GM12878 (cell line): ENCODE measurements around the gene BMAL1. TPM values are rescaled to one million over a fixed set of nuclear protein-coding genes. Genes with fewer than 3 reads are reported as not detected.

Source experiments
- ATAC-seq: fragments of 200-7000 bp; cut with Tn5 transposase; 3 replicates; pipeline ENCODE4 v1.9.1; 2020; ENCODE audit warnings: mild to moderate bottlenecking, moderate library complexity
- BruUV-seq: library from RNA; stranded (reverse); fragments of 400-500 nt; replicated peaks from 2 replicates; lab custom pipeline; 2021; lab: Mats Ljungman, UMichigan
- CTCF ChIA-PET: fragments of 300-600 bp; sonication (Branson Sonifier 250); formaldehyde crosslinking; extraction: SDS; loops from one replicate; lab custom pipeline; 2021; ENCODE audit warnings: inconsistent platforms; lab: Yijun Ruan, JAX
- POLR2A ChIA-PET: fragments of 350-600 bp; formaldehyde crosslinking; extraction: SDS; loops from one replicate; lab custom pipeline; 2021; ENCODE audit warnings: inconsistent platforms; lab: Charles Lee
- RAD21 ChIA-PET: fragments of 300-600 bp; sonication (Branson Sonifier 250); formaldehyde crosslinking; loops from one replicate; lab custom pipeline; 2023; ENCODE audit warnings: antibody characterized with exemption; ENCODE audit not compliant: unreplicated experiment; lab: Charles Lee
- SMC1A ChIA-PET: fragments of 300-600 bp; sonication (Branson Sonifier 250); formaldehyde crosslinking; loops from one replicate; lab custom pipeline; 2023; ENCODE audit not compliant: unreplicated experiment, uncharacterized antibody; lab: Charles Lee
- DNase-seq: peaks from one replicate; pipeline ENCODE4 v3.0.0-alpha.2; 2011; ENCODE audit warnings: low read depth, low spot score
- FAIRE-seq: peaks from 3 replicates; lab custom pipeline; 2011; peaks lifted over from hg19 to GRCh38; lab: Jason Lieb, UNC
- H2AFZ ChIP-seq: 2 replicates; pipeline ENCODE4 v1.6.0; 2011; ENCODE audit warnings: low read depth, low read length, control low read depth; ENCODE audit not compliant: control insufficient read depth
- H3K27ac ChIP-seq: 2 replicates; pipeline ENCODE4 v1.5.1; 2011; ENCODE audit warnings: control low read depth; ENCODE audit not compliant: control insufficient read depth, insufficient read depth
- H3K27me3 ChIP-seq, 2 experiments: replicated peaks in 1 of 2; 2 replicates each; pipeline versions ENCODE4 v1.6.0 to v1.6.1; 2011; ENCODE audit warnings: low read length in 1 of 2; ENCODE audit not compliant: control insufficient read depth in 2 of 2, insufficient read depth in 2 of 2
- H3K36me3 ChIP-seq, 2 experiments: 2 replicates each; pipeline ENCODE4 v1.5.1; 2011; ENCODE audit warnings: low read length in 1 of 2; ENCODE audit not compliant: control insufficient read depth in 2 of 2, insufficient read depth in 2 of 2
- H3K4me1 ChIP-seq: 2 replicates; pipeline ENCODE4 v1.6.1; 2011; ENCODE audit warnings: mild to moderate bottlenecking, low read length, moderate library complexity, mixed read lengths; ENCODE audit not compliant: control insufficient read depth, insufficient read depth
- H3K4me2 ChIP-seq: 2 replicates; pipeline ENCODE4 v1.6.0; 2011; ENCODE audit warnings: control low read depth; ENCODE audit not compliant: control insufficient read depth, insufficient read depth
- H3K4me3 ChIP-seq: fragments of 200-600 bp; sonication (generic); 2 replicates; pipeline ENCODE4 v1.5.1; 2016
- H3K79me2 ChIP-seq: 2 replicates; pipeline ENCODE4 v1.6.0; 2011; ENCODE audit warnings: low read length; ENCODE audit not compliant: control insufficient read depth, insufficient read depth
- H3K9ac ChIP-seq: 2 replicates; pipeline ENCODE4 v1.8.0; 2011; ENCODE audit warnings: low read length, control low read depth, mixed read lengths; ENCODE audit not compliant: control insufficient read depth, insufficient read depth
- H3K9me3 ChIP-seq: replicated peaks from 3 replicates; pipeline ENCODE4 v1.5.1; 2011; ENCODE audit warnings: mild to moderate bottlenecking, low read length; ENCODE audit not compliant: control insufficient read depth, insufficient read depth
- H4K20me1 ChIP-seq: 2 replicates; pipeline ENCODE4 v1.6.0; 2011; ENCODE audit not compliant: control insufficient read depth, insufficient read depth
- BCL11A ChIP-seq: IDR thresholded peaks from 2 replicates; pipeline ENCODE4 v1.6.1; 2011; ENCODE audit warnings: low read depth, low read length
- BHLHE40 ChIP-seq, 2 experiments: fragments of 450-650 bp in 1 of 2; IDR thresholded peaks; 2 replicates each; pipeline ENCODE4 v1.6.1; 2011 to 2017; ENCODE audit warnings: low read depth in 2 of 2, borderline replicate concordance in 1 of 2, improper control_type of control experiment in 1 of 2, low read length in 1 of 2, mild to moderate bottlenecking in 1 of 2
- IRF4 ChIP-seq: IDR thresholded peaks from 2 replicates; pipeline ENCODE4 v1.6.1; 2011; ENCODE audit warnings: low read depth, low read length
- MEF2A ChIP-seq: IDR thresholded peaks from 2 replicates; pipeline ENCODE4 v1.6.1; 2011; ENCODE audit warnings: low read depth, mild to moderate bottlenecking, low read length, moderate library complexity; ENCODE audit not compliant: insufficient read depth
- NR2C1 ChIP-seq: fragments of 450-650 bp; IDR thresholded peaks from 2 replicates; pipeline ENCODE4 v1.6.1; 2017; ENCODE audit warnings: antibody characterized with exemption, mild to moderate bottlenecking, moderate library complexity
- NR2F1 ChIP-seq: fragments of 450-650 bp; conservative IDR thresholded peaks from 2 replicates; pipeline ENCODE4 v1.6.1; 2017; ENCODE audit warnings: mild to moderate bottlenecking
- RELB ChIP-seq: fragments of 450-650 bp; IDR thresholded peaks from 2 replicates; pipeline ENCODE4 v1.6.1; 2017; ENCODE audit warnings: low read depth, mild to moderate bottlenecking, moderate library complexity
- SMAD1 ChIP-seq: fragments of 450-650 bp; IDR thresholded peaks from 2 replicates; pipeline ENCODE4 v1.6.1; 2018; ENCODE audit warnings: mild to moderate bottlenecking, low read depth; ENCODE audit not compliant: partially characterized antibody
- ZNF592 ChIP-seq: fragments of 450-650 bp; IDR thresholded peaks from 2 replicates; pipeline ENCODE4 v1.6.1; 2017; ENCODE audit warnings: mild to moderate bottlenecking, moderate library complexity
- WGBS: methylation state at CpG from one replicate; pipeline ENCODE4 v1.1.6; 2016; ENCODE audit warnings: low lambda C conversion rate; ENCODE audit not compliant: insufficient replicate concordance, insufficient coverage; ENCODE audit errors: missing lambda C conversion rate; 5-methylcytosine and 5-hydroxymethylcytosine counted together
- in situ Hi-C: fragments of 300-500 bp; cut with MboI; formaldehyde crosslinking; loops from 9 replicates; pipeline ENCODE4 v1.14.3; 2018; ENCODE audit warnings: mixed read lengths
- intact Hi-C: fragments of 100-400 bp; cut with micrococcal nuclease; formaldehyde crosslinking; loops from one replicate; pipeline ENCODE4 v1.14.2; 2022; ENCODE audit not compliant: unreplicated experiment
- polyA plus RNA-seq, 11 experiments: library from polyadenylated mRNA; depleted of rRNA in 4 of 11; unstranded in 6 of 11; stranded (reverse) in 5 of 11; fragments of >200 nt; fragmentation: Nextera tagmentation in 4 of 11; fragmentation: Illumina TruSeq in 1 of 11; extraction: Ambion mirVana in 4 of 11; extraction: Trizol in 1 of 11; gene quantifications; 1 replicate in 1 of 11; 2 replicates in 10 of 11; pipeline versions ENCODE4 v1.2.1 to v1.2.3, GENCODE V29; 2011 to 2016; ENCODE audit warnings: inconsistent platforms in 2 of 11, missing spikeins in 2 of 11, low read depth in 1 of 11
- total RNA-seq, 4 experiments: library from RNA; depleted of rRNA in 3 of 4; stranded (reverse); fragments of >200 nt in 3 of 4; fragmentation: Illumina TruSeq in 1 of 4; extraction: Trizol in 1 of 4; gene quantifications; 2 replicates each; pipeline versions ENCODE4 v1.2.1 to v1.2.3, GENCODE V29; 2013 to 2021

The BMAL1 gene
- total and polyA plus RNA-seq, 10 of the 15 experiments (the other 5 are each of a cell fraction or from before 2014, with no cell fraction given) = 3.5 to 40.6 (median 13.6) TPM

- H3K9me3 ChIP-seq = no peaks in the 10 kb centered on the region
- TF ChIP-seq SMAD1 (no peak), IRF4 (no peak), RELB (no peak), BHLHE40 (IDR thresholded peaks at IDR 0.05; ENCODE audit: borderline replicate concordance in 1 of 2, low read depth in 2 of 2, low read length in 1 of 2) (no peak), MEF2A (no peak), NR2C1 (no peak), NR2F1 (no peak), BCL11A (no peak), ZNF592 (no peak)
- no peak for DNase-seq
- no peaks in the 10 kb centered on the region for H3K36me3 ChIP-seq
- no peaks in the 10 kb centered on the region for H4K20me1 ChIP-seq
- H3K9ac ChIP-seq = no peak overlapping the region
- SMC1A ChIA-PET = interaction anchor here (1.0 to 7.2 kb wide), 4 partner anchors 9 to 136 kb away, joined by 3 to 132 read pairs (median 30); no protein-coding TSS in a partner anchor
- H3K27me3 ChIP-seq = no peaks in the 10 kb centered on the region
- intact Hi-C loops = no loop called here
- in situ Hi-C loops = loop anchor here (5.0 kb wide), 1 partner anchor 95 kb away; no protein-coding TSS in a partner anchor
- ATAC-seq = no peak
- no peak overlapping the region for H3K4me3 ChIP-seq
- no TSS peak for BruUV-seq
- 50% methylated on average over 4 of the region's 4 CpGs for WGBS
- CTCF ChIA-PET = interaction anchor here (1.1 to 13.8 kb wide), 10 partner anchors 12 to 214 kb away, joined by 3 to 253 read pairs (median 6); no protein-coding TSS in a partner anchor
- RAD21 ChIA-PET = interaction anchor here (0.7 to 11.4 kb wide), 5 partner anchors 27 to 134 kb away, joined by 3 to 171 read pairs (median 22); no protein-coding TSS in a partner anchor
- no peak overlapping the region for H2AFZ ChIP-seq
- FAIRE-seq = no peak
- POLR2A ChIA-PET = interaction anchor here (1.8 kb wide), 1 partner anchor 82 kb away, joined by 6 read pairs; no protein-coding TSS in a partner anchor
- no peak overlapping the region for H3K27ac ChIP-seq
- no peak overlapping the region for H3K4me2 ChIP-seq
- no peaks in the 10 kb centered on the region for H3K79me2 ChIP-seq
- no peaks in the 10 kb centered on the region for H3K4me1 ChIP-seq
Observed at GRCh38 chr11:13252438-13252837, 25.2 kb upstream of the BMAL1 start.
